Measurements from ENCODE around the gene FOXM1.
A peak's percentile ranks its signal among the peaks of the same experiment; 100 is the strongest.

The FOXM1 gene

GRCh38 chr12:2857021-2857431 lies 19.9 kb downstream of the FOXM1 start, which contains the start of gene TEX52:
TSS of gene TEX52 (minus strand) at chr12:2857039. CDS start at chr12:2857026, 13 bp downstream.
- no peak within 1 kb of the TSS for H3K4me3 ChIP-seq
- DNase-seq = no peak

GRCh38 chr12:2856051-2856450 lies 20.9 kb downstream of the FOXM1 start:
- no peak for TF ChIP-seq CTCF (IDR thresholded peaks at IDR 0.05)
- no peaks in the 10 kb centered on the region for H3K27me3 ChIP-seq
- no peak overlapping the region for H3K27ac ChIP-seq
- intact Hi-C loops (cut with DNase I; ENCODE audit: low total_unique reads) = loop anchor here (10.0 kb wide), 1 partner anchor 179 kb away; no protein-coding TSS in a partner anchor
- peaks cover 0 to 21% (median 2%) of the 10 kb centered on the region in 4 donors for H3K4me1 ChIP-seq
- H3K36me3 ChIP-seq = peaks cover 0 to 19% (median 0%) of the 10 kb centered on the region in 3 donors
- DNase-seq = no peak
- H3K4me3 ChIP-seq = no peak overlapping the region
- no peaks in the 10 kb centered on the region for H3K9me3 ChIP-seq

More at GRCh38 chr12:2857021-2857431, 19.9 kb downstream of the FOXM1 start, which contains the start of gene TEX52:
- H3K27me3 ChIP-seq = no peaks in the 10 kb centered on the region
- peaks cover 0 to 21% (median 2%) of the 10 kb centered on the region in 4 donors for H3K4me1 ChIP-seq
- H3K36me3 ChIP-seq = peaks cover 0 to 19% (median 0%) of the 10 kb centered on the region in 3 donors
- no peak for TF ChIP-seq CTCF (IDR thresholded peaks at IDR 0.05)
- intact Hi-C loops (cut with DNase I; ENCODE audit: low total_unique reads) = loop anchor here (10.0 kb wide), 1 partner anchor 178 kb away; no protein-coding TSS in a partner anchor
- H3K27ac ChIP-seq = no peak within 1 kb of the TSS
- no peaks in the 10 kb centered on the region for H3K9me3 ChIP-seq

- Histone ChIP-seq H3K4me1 (peaks cover 0 to 21% (median 2%) of the 10 kb centered on the region in 4 donors), H3K9me3 (no peaks in the 10 kb centered on the region), H3K27ac (no peak overlapping the region), H3K36me3 (peaks cover 0 to 19% (median 0%) of the 10 kb centered on the region in 3 donors), H3K4me3 (no peak overlapping the region), H3K27me3 (no peaks in the 10 kb centered on the region)
- intact Hi-C loops (cut with DNase I; ENCODE audit: low total_unique reads) = loop anchor here (10.0 kb wide), 1 partner anchor 179 kb away; no protein-coding TSS in a partner anchor
- DNase-seq = no peak
- TF ChIP-seq CTCF (IDR thresholded peaks at IDR 0.05) = no peak
Measured at GRCh38 chr12:2855546-2855945, 21.4 kb downstream of the FOXM1 start.

GRCh38 chr12:2854669-2855453 lies 22.1 kb downstream of the FOXM1 start:
- no peak for TF ChIP-seq CTCF (IDR thresholded peaks at IDR 0.05)
- H3K27ac ChIP-seq = no peak overlapping the region
- H3K4me3 ChIP-seq = no peak overlapping the region
- H3K4me1 ChIP-seq = peaks cover 0 to 24% (median 2%) of the 10 kb centered on the region in 4 donors
- peaks cover 0 to 19% (median 0%) of the 10 kb centered on the region in 3 donors for H3K36me3 ChIP-seq
- no peaks in the 10 kb centered on the region for H3K9me3 ChIP-seq
- H3K27me3 ChIP-seq = no peaks in the 10 kb centered on the region
- intact Hi-C loops (cut with DNase I; ENCODE audit: low total_unique reads) = loop anchor here (10.0 kb wide), 1 partner anchor 180 kb away; no protein-coding TSS in a partner anchor
- no peak for DNase-seq

- Histone ChIP-seq H3K27ac (no peak overlapping the region), H3K4me1 (peaks cover 0 to 30% (median 2%) of the 10 kb centered on the region in 4 donors), H3K9me3 (no peaks in the 10 kb centered on the region), H3K4me3 (no peak overlapping the region), H3K36me3 (peaks cover 0 to 19% (median 0%) of the 10 kb centered on the region in 3 donors), H3K27me3 (no peaks in the 10 kb centered on the region)
- intact Hi-C loops (cut with DNase I; ENCODE audit: low total_unique reads) = loop anchor here (10.0 kb wide), 1 partner anchor 181 kb away; no protein-coding TSS in a partner anchor
- peak; percentile 76 to 88 for DNase-seq
- peak; percentile 86 to 87 for TF ChIP-seq CTCF (IDR thresholded peaks at IDR 0.05)
Measured at GRCh38 chr12:2853626-2854025, 23.3 kb downstream of the FOXM1 start.

Data from tibial artery (tissue), 4 donors.